Measurements from ENCODE around the gene ZBTB20. TPM values are rescaled to one million over a fixed set of nuclear protein-coding genes. Genes with fewer than 3 reads are reported as not detected.

ZBTB20 gene
- total and polyA plus RNA-seq, 4 donors: 0.88 to 83.2 (median 20.4) TPM

- H3K27ac ChIP-seq (ENCODE audit: low read depth in 1 of 2, low read length in 2 of 2): peak overlapping the region; percentile 79 to 80
- H3K27me3 ChIP-seq (ENCODE audit: control insufficient read depth in 4 of 4, insufficient read depth in 4 of 4, low read length in 3 of 4): no peaks in the 10 kb centered on the region
- no peaks in the 10 kb centered on the region for H3K36me3 ChIP-seq (ENCODE audit: control insufficient read depth in 4 of 4, insufficient read depth in 3 of 4, low read depth in 1 of 4, low read length in 3 of 4)
- no peak for DNase-seq (ENCODE audit: low spot score)
- no peak overlapping the region for H3K9ac ChIP-seq (ENCODE audit: low read depth in 1 of 2, low read length in 2 of 2)
- no peak for TF ChIP-seq GABPA (IDR thresholded peaks at IDR 0.05 in 1 of 2, conservative IDR thresholded peaks at IDR 0.05 in 1 of 2)
- no peak for TF ChIP-seq FOXA1 (IDR thresholded peaks at IDR 0.05)
- no peak for TF ChIP-seq RAD21 (IDR thresholded peaks at IDR 0.05)
- TF ChIP-seq, protein P1, sequence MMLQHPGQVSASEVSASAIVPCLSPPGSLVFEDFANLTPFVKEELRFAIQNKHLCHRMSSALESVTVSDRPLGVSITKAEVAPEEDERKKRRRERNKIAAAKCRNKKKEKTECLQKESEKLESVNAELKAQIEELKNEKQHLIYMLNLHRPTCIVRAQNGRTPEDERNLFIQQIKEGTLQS (IDR thresholded peaks at IDR 0.05): no peak
- TF ChIP-seq YY1 (IDR thresholded peaks at IDR 0.05): no peak
- H3K4me3 ChIP-seq (ENCODE audit: low read depth in 1 of 3, low read length in 3 of 3): no peak overlapping the region
- H3K4me1 ChIP-seq (ENCODE audit: control insufficient read depth in 4 of 4, insufficient read depth in 4 of 4, low read length in 3 of 4): peaks cover 4 to 52% (median 29%) of the 10 kb centered on the region in 4 donors
- H3K9me3 ChIP-seq (ENCODE audit: control insufficient read depth in 4 of 4, low read length in 3 of 4): no peaks in the 10 kb centered on the region
- 95% methylated on average over 1 of the region's 1 CpG for WGBS
These were observed 273.5 kb downstream of the ZBTB20 start for GRCh38 chr3:114873591-114873990.

- 38% methylated on average over 1 of the region's 1 CpG for WGBS
- Histone ChIP-seq H3K9ac (ENCODE audit: low read depth in 1 of 2, low read length in 2 of 2) (peak overlapping the region; percentile 21 to 45), H3K36me3 (ENCODE audit: control insufficient read depth in 4 of 4, insufficient read depth in 3 of 4, low read depth in 1 of 4, low read length in 3 of 4) (no peaks in the 10 kb centered on the region), H3K27ac (ENCODE audit: low read depth in 1 of 2, low read length in 2 of 2) (peak overlapping the region; percentile 79 to 80), H3K4me3 (ENCODE audit: low read depth in 1 of 3, low read length in 3 of 3) (peak overlapping the region; percentile 7 to 47 (median 30)), H3K27me3 (ENCODE audit: control insufficient read depth in 4 of 4, insufficient read depth in 4 of 4, low read length in 3 of 4) (no peaks in the 10 kb centered on the region), H3K4me1 (ENCODE audit: control insufficient read depth in 4 of 4, insufficient read depth in 4 of 4, low read length in 3 of 4) (peaks cover 4 to 45% (median 27%) of the 10 kb centered on the region in 4 donors), H3K9me3 (ENCODE audit: control insufficient read depth in 4 of 4, low read length in 3 of 4) (no peaks in the 10 kb centered on the region)
- DNase-seq (ENCODE audit: low spot score): no peak
- TF ChIP-seq RAD21 (IDR thresholded peaks at IDR 0.05) (no peak), SP1 (IDR thresholded peaks at IDR 0.05) (peak; percentile 63), HNF4A (conservative IDR thresholded peaks at IDR 0.05) (peak; percentile 93 to 95), YY1 (IDR thresholded peaks at IDR 0.05) (no peak), ZBTB33 (IDR thresholded peaks at IDR 0.05) (peak; percentile 50), MAX (IDR thresholded peaks at IDR 0.05) (peak; percentile 27), TAF1 (conservative IDR thresholded peaks at IDR 0.05) (peak; percentile 43), FOXA2 (IDR thresholded peaks at IDR 0.05) (peak; percentile 34), HNF4G (IDR thresholded peaks at IDR 0.05) (peak; percentile 65), JUND (IDR thresholded peaks at IDR 0.05) (peak; percentile 53 to 56), EGR1 (IDR thresholded peaks at IDR 0.05; ENCODE audit: low read depth in 2 of 2) (no peak), RXRA (IDR thresholded peaks at IDR 0.05) (peak; percentile 23 to 57)
- TF ChIP-seq, protein P2, sequence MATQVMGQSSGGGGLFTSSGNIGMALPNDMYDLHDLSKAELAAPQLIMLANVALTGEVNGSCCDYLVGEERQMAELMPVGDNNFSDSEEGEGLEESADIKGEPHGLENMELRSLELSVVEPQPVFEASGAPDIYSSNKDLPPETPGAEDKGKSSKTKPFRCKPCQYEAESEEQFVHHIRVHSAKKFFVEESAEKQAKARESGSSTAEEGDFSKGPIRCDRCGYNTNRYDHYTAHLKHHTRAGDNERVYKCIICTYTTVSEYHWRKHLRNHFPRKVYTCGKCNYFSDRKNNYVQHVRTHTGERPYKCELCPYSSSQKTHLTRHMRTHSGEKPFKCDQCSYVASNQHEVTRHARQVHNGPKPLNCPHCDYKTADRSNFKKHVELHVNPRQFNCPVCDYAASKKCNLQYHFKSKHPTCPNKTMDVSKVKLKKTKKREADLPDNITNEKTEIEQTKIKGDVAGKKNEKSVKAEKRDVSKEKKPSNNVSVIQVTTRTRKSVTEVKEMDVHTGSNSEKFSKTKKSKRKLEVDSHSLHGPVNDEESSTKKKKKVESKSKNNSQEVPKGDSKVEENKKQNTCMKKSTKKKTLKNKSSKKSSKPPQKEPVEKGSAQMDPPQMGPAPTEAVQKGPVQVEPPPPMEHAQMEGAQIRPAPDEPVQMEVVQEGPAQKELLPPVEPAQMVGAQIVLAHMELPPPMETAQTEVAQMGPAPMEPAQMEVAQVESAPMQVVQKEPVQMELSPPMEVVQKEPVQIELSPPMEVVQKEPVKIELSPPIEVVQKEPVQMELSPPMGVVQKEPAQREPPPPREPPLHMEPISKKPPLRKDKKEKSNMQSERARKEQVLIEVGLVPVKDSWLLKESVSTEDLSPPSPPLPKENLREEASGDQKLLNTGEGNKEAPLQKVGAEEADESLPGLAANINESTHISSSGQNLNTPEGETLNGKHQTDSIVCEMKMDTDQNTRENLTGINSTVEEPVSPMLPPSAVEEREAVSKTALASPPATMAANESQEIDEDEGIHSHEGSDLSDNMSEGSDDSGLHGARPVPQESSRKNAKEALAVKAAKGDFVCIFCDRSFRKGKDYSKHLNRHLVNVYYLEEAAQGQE (IDR thresholded peaks at IDR 0.05): peak; percentile 48
These were observed 274.5 kb downstream of the ZBTB20 start for GRCh38 chr3:114872588-114872987.

Data from liver (tissue), 9 donors.